ENCODE results near the gene SLC35G4.
"Not testable (repeated sequence)": the region's sequence is repeated elsewhere in the genome, so short reads cannot be mapped to it uniquely, and the experiment has no call there.

Gene SLC35G4

DNA sequence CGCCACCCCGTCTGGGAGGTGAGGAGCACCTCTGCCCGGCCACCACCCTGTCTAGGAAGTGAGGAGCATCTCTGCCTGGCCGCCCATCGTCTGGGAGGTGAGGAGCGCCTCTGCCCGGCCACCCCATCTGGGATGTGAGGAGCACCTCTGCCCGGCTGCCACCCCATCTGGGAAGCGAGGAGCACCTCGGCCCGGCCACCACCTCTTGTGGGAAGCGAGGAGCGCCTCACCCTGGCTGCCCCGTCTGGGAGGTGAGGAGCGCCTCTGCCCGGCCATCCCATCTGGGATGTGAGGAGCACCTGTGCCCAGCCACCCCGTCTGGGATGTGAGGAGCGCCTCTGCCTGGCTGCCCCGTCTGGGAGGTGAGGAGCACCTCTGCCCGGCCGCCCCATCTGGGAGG, 4.6 kb downstream of the SLC35G4 start:
- DNase-seq (ENCODE audit: low read depth in 2 of 2): not testable (repeated sequence)

DNA sequence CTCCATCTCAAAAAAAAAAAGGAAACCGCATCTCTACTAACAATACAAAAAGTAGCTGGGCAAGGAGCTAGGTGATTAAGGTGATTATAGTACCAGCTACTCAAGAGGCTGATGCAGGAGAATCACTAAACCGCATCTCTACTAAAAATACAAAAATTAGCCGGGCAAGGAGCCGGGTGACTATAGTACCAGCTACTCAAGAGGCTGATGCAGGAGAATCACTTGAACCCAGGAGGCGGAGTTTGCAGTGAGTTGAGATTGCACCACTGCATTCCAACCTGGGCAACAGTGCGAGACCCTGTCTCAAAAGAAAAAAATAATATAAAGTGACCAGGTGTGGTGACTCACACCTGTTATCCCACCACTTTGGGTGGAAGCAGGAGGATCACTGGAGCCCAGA, 5.6 kb downstream of the SLC35G4 start:
- not testable (repeated sequence) for DNase-seq (ENCODE audit: low read depth in 2 of 2)

DNA sequence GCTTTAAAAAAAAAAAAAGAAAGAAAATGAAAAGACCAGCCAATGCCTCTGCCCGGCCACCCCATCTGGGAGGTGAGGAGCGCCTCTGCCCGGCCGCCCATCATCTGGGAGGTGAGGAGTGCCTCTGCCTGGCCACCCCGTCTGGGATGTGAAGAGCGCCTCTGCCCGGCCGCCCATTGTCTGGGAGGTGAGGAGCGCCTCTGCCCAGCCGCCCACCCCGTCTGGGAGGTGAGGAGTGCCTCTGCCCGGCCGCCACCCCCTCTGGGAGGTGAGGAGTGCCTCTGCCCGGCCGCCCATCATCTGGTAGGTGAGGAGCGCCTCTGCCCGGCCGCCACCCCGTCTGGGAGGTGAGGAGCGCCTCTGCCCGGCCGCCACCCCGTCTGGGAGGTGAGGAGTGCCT, 37.9 kb downstream of the SLC35G4 start:
- DNase-seq (ENCODE audit: low read depth in 2 of 2): not testable (repeated sequence)

DNA sequence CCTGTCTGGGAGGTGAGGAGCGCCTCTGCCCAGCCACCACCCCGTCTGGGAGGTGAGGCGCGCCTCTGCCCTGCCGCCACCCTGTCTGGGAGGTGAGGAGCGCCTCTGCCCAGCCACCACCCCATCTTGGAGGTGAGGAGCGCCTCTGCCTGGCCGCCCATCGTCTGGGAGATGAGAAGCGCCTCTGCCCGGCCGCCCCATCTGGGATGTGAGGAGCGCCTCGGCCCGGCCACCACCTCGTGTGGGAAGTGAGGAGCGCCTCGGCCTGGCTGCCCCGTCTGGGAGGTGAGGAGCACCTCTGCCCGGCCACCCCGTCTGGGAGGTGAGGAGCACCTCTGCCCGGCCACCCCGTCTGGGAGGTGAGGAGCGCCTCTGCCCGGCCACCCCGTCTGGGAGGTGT, 38.4 kb downstream of the SLC35G4 start:
- DNase-seq (ENCODE audit: low read depth in 2 of 2): not testable (repeated sequence)

DNA sequence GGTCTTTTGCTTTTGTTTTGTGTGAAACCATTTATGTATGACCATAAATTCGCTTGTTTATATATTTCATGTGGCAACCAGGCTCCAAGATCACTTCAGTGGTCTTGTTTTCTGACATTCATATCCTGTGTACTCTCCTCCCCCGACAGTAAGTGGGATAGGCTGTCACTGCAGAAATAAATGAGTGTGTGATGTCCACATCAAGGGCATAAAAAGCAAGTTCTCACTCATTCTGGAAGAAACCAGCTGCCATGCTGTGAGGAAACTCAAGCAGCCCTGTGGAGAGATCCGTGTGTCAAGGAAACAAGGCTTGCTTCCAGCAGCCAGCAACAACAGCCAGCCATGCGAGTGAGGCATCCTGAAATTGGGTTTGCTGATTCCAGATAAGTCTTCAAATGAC, 40.4 kb downstream of the SLC35G4 start:
- DNase-seq (ENCODE audit: low read depth in 2 of 2): no peak

DNA sequence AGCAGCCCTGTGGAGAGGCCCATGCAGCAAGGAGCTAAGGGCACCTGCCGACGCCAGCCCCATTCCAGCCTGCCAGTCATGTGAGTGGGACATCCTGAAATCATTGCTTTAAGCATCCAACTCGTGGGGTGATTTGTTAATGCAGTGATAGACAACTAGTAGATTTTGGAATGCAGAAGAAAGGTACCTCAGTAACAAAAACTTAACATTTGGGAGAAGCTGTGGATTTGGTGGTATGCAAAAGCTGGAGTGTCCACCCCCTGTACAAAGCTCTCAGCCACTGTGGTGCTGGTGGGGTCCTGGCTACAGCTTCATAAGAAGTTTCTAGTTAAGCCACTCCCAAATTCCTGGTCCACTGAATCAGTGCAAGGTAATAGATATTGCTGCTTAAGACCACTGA, 42.5 kb downstream of the SLC35G4 start:
- no peak for DNase-seq (ENCODE audit: low read depth in 2 of 2)

DNA sequence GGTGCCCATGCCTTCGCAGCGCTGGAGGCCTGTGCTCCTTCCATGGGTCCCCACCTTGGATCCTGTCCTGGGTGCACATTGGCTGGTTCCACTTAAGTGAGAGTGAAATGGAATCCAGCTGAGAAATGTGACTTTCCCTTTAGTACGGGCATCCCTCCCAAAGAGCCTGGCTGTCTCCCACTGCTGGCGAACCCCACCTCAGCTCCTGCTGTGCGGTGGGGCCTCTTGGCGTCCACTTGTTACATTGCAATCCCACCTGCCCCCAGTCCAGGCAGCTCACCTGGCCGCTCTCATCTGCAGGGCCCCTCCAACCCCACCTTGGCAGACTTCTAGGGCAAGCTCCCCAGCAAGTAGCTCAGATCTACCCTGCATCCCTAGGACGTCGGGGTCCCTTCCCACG, 44.1 kb downstream of the SLC35G4 start:
- DNase-seq (ENCODE audit: low read depth in 2 of 2): no peak

DNA sequence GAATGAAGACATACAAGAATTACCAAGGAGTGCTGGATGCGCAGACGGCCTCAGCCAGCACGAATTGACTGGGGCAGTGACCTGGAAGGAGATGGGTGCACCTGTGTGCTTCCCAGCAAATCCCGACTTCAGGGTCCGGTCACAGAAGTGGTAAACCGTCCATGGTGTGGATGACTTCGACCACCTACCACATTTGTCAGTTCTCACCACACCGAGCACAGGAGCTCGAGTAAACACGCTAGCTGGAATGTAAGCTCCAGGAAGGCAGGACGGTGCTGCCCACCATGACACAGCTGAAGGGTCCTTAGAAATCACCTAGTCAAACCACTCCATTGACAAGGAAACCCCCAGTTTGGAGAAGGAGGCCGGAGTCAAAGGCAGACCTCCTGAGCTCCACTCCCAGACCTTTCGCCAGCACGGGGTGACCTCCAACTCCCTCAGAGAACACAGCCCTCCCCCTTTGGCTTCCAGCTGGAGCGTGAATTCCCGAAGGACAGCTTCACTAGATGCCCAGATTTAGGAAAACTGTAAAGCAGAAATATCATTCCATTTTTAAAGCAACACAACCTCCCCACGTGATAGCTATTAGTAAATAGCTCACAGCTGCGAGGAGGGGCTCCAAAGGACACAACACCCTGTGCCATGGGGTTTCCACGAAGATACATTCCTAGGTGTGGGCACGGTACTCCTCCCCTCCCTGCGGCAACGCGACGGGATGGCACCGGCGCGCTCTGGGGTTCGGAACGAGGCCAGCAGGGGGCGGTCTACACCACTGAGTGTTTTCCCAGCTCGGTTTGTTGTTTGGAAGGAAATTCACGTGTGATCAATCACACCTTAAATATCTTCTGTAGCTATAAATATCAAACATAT, 45.6 kb downstream of the SLC35G4 start:
- DNase-seq (ENCODE audit: low read depth in 2 of 2): peak; percentile 20 to 46

DNA sequence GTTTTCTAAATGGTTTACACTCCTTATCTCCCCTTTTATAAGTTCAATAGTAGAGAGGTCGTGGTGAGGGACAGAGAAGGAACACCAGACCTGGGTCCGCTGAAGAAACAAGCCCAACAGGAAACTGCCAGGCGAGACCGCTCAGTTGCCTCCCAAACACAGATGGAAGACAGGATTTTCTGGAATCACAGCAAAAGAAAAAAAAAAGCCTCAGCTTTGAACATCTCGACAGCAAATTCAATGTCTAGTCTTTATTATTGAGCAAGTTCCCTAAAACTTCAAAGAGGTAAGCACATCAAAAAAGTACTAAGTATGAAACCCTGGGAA, 46.2 kb downstream of the SLC35G4 start:
- no peak for DNase-seq (ENCODE audit: low read depth in 2 of 2)

DNA sequence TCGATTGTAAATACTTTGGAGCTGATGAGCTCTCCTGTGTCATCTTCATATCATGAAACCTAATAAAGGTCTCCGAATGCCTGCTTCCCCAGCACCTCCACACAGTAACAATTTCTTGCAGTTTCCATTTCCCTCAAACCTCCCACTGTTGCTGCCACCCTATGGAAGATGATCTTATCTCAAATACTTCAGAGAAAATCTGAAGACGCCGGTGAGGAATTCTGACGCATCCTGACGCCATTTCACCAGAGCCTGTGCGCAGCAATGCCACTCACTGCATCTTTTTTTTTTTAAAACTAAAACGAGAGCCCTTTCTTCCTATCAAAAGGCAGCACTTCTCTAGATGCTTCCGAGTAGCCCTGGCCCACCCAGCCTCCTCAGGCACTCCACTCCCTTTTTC, 47.8 kb downstream of the SLC35G4 start:
- DNase-seq (ENCODE audit: low read depth in 2 of 2): no peak

DNA sequence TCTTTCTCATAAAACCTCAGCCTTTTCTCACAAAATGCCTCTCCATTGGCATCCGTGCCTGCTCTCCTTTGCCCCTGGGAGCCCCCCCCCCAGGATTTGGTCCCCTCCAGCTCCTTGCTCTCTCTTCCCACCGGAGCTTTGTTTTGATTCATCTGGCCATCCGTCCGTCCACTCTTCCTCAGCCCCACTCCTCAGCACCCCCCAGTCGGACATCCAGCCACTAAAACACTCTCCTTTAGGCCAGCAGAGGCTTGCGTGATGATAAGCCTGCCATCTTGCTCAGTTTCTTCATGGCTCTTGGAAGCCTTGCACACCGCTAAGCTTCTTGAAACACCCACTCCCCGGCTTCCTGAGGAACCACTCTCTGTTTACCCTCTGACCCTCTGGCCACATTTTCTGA, 48.2 kb downstream of the SLC35G4 start:
- DNase-seq (ENCODE audit: low read depth in 2 of 2): no peak

DNA sequence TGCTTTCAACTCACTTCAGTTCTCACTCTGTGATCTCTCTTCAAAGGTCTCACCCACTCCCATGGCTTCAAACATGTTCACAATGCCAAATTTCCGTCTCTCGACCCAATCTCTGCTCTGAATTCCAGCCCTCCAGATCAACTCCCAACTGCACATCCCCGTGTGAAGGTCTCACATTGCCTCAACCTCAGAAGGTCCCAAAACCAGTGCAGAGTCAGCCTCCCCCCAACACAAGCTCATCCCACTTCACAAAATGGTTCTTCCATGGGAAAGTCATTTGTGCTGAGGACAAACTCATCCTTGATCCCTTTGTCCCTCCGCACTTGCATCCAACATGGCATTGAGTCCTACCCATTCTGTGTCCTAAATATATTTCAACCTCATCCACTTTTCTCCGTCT, 48.6 kb downstream of the SLC35G4 start:
- no peak for DNase-seq (ENCODE audit: low read depth in 2 of 2)

DNA sequence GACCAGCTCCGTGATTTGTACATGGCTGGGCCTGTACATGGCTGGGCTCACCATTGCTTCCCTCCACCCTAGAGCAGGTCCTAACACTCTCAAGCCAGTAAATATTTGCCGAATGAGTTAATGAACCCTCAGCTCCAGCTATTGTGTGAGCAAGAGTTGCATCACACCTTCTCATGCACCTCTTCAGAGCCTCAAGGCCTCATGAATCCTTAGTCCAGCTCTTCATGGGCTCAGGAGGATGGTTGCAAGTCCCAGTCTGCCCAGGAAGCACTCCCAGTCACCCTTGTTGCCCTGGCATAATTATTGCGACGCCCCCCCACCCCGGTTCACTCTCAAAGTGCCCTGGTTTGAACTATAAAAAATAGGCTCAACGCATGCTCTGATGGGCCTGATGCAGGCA, 49.6 kb downstream of the SLC35G4 start:
- no peak for DNase-seq (ENCODE audit: low read depth in 2 of 2)
